D721Med (cell line): Measurements from ENCODE around the gene ADGRL3.

Source experiments
- DNase-seq: peaks from one replicate; pipeline ENCODE4 v3.0.0; 2011; ENCODE audit warnings: low spot score; ENCODE audit not compliant: insufficient read length
- FAIRE-seq: peaks from 2 replicates; lab custom pipeline; 2011; peaks lifted over from hg19 to GRCh38; lab: Jason Lieb, UNC
- CTCF ChIP-seq: IDR thresholded peaks from 2 replicates; pipeline ENCODE4 v1.5.1; 2012; ENCODE audit warnings: mild to moderate bottlenecking, control low read depth; ENCODE audit not compliant: insufficient read depth; ENCODE audit errors: missing control alignments

ADGRL3 gene

DNA sequence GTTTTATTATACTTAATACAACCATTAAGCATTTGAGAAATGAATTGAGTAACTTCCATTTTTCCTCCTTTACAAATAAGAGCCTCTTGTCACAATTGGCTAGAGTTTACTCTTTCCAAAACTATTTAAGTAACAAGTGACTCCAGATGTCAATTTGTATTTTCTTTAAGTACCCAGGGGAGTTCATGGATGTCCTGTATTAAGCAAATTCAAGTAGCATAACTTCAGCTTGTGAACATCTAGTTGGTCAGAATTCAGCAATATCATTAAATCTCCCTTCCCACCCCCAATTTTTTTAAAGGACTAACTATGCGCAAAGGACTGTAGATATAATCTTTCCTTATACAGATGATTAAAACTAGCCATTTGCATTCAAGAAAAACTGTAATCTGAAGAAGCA is 1.4 kb upstream of the ADGRL3 start:
- no peak for FAIRE-seq
- no peak for TF ChIP-seq CTCF
- no peak for DNase-seq

DNA sequence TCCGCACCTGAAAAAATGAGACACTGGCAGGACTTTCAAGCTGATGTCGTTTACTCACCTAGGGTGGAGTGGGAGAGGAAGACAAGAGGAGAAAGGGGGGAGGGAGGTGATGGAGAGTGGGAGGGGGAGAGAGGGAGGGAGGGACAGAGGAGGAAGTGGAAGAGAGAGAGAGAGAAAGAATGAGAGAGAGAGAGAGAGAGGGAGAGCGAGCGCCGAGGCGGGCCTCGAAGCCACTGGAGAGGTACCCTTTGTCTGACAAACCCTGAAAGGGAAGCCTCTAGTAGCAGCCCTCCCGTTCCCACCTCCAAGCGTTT is 296 bp upstream of the ADGRL3 start:
- no peak for FAIRE-seq
- TF ChIP-seq CTCF, result no peak
- DNase-seq, result no peak

- FAIRE-seq (no peak), DNase-seq (no peak)
- no peak for TF ChIP-seq CTCF
These were observed 895 bp downstream of the ADGRL3 start for GRCh38 chr4:61200916-61201526.

GRCh38 chr4:61201561-61201960 is 1.4 kb downstream of the ADGRL3 start:
- no peak for FAIRE-seq
- no peak for DNase-seq
- TF ChIP-seq CTCF, result no peak

DNA sequence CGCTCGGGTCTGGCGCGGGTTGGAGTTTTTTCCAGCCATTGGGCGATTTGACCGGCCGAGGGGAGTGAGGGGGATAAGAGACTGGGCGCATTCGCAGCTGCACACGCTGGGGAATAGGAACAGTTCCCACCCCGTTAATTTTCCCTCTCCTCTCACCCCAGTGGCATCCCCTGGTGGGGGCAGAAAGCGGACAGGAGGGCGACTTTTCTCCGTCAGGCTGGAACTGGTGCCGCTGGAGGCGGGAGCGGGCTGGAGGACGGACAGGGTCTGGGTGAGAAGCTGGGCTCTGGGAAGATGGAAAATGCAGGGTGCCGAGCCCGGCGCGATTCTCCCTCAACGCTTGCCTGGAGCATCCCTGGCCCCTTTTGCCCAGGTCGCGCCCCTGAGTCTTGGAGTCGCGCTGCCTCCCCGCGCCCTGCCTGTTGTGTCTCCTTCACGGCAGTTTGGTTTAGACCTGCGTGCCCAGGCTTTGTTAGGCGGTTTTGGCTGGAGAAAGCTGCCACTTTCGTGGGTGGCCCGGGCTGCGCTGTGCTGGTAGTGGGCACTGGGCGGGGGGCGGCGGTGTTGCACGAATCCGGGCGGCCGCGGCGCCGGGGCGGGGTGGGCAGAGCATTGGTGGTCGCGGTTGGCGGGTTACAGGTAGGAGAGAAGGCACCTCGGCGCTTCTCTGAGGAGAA is 2.0 kb downstream of the ADGRL3 start:
- DNase-seq (no peak), FAIRE-seq (no peak)
- TF ChIP-seq CTCF, result no peak

DNA sequence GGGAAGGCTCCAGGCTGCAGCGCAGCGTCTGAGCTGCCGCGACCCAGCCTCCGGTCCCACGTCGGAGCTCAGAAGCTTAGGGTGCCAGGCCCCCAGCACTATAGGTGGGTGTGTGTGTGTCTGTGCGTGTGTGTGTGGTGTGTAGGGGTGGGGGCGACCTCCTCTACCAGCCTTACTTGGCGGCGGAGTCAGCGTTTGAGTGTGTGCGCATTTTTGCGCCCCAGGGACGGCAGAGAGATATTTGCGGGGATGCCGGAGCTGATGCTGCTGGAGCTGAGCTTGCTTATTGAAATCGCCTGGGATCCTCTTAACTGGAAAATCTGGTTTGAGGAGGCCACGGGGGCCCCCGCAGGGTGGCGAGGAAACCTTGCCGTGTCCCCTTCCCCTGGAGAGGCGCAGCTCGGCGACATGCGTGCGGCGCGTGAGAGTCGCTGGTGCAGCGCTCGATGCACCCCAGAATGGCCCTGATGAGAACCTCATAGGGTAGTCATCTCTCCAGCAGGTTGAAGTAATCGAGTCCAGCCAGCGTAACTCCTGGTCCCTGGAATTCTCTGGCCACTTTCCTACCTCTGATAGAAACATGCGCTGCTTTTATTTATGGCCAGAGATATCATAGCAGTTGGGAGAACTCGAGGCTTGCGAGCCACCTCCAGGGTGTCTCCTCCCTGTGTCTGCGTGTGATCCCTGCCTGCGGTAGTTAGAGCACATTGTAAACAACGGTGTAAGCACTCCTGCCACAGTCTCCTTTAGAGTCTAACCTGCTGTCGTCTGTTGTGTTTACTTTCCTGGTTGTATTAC is 2.7 kb downstream of the ADGRL3 start:
- FAIRE-seq (no peak), DNase-seq (no peak)
- no peak for TF ChIP-seq CTCF

GRCh38 chr4:61203436-61203790 is 3.3 kb downstream of the ADGRL3 start:
- no peak for DNase-seq
- no peak for TF ChIP-seq CTCF
- no peak for FAIRE-seq
